Measurements from ENCODE around the gene GALNT9.
"Not testable (repeated sequence)": the region's sequence is repeated elsewhere in the genome, so short reads cannot be mapped to it uniquely, and the experiment has no call there.

Gene GALNT9

DNA sequence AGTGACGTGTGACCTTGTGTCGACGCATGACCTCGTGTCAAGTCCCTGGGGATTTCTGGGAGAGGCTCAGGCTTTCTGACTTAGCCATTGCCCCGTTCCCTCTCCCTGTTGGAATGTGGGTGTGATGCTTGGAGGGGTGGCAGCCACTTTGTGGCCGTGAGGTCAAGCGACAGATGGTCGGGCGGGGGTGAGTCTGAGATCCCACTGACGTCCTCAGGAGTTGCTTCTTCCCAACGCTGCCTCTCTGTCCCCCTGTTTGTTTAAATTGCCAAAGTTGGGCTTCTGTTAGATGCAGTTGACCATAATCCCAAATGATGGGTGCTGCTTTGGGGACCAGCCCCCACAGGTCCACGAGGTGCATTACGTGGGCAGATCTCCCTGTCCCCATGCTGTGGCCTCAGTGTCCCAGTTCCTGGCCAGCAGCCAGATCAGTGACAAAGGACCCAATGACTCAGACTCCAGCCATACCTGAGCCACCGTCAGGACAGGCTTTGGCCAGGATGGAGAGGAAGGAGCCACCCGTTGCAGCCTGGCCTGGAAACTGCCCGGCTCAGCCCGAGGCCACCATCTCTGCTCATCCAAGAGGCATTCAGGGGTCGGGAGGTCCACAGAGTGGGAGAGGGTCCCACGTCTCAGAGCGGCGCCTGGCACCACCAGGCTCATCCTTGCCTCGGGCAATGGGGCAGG, 34.4 kb upstream of the GALNT9 start:
- no peak overlapping the region for H3K4me3 ChIP-seq (ENCODE audit: low read depth, low read length)
- in situ Hi-C loops (cut with HindIII; ENCODE audit: low sequenced_read_pairs) = no loop called here
- no peak for DNase-seq (ENCODE audit: low read depth)
- TF ChIP-seq, protein P1, sequence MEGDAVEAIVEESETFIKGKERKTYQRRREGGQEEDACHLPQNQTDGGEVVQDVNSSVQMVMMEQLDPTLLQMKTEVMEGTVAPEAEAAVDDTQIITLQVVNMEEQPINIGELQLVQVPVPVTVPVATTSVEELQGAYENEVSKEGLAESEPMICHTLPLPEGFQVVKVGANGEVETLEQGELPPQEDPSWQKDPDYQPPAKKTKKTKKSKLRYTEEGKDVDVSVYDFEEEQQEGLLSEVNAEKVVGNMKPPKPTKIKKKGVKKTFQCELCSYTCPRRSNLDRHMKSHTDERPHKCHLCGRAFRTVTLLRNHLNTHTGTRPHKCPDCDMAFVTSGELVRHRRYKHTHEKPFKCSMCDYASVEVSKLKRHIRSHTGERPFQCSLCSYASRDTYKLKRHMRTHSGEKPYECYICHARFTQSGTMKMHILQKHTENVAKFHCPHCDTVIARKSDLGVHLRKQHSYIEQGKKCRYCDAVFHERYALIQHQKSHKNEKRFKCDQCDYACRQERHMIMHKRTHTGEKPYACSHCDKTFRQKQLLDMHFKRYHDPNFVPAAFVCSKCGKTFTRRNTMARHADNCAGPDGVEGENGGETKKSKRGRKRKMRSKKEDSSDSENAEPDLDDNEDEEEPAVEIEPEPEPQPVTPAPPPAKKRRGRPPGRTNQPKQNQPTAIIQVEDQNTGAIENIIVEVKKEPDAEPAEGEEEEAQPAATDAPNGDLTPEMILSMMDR (IDR thresholded peaks at IDR 0.05; ENCODE audit: low read depth, low read length, missing control alignments) = no peak

DNA sequence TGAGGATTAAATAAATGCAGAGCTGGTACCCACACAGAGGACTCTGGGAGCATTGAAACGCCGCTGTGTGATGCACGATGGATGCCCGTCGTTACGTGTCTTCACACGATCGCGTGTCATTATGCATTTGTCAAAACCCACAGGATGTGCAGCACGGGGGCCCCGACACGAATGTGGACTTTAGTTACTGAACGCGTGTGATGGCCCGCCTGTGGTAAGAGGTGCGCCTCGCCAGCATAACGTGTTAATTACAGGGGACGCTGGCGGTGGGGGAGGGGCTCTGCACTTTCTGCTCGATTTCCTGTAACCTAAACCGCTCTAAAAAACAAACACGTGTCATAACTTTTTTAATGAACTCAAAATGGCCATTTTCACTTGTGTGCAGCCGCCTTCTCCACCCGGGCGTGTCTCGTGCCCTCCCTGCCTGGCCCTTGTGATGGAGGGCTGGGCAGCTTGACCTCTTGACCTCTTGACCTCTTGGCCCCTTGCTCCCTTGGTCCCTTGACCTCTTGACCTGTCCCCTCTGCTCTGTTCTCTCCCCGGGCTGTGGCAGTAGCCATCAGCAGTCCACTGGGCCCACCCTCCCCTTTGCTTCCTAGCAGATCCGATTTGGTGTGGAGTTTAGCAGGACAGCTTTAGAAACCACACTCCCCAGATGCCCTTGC, 33.7 kb upstream of the GALNT9 start:
- no peak for DNase-seq (ENCODE audit: low read depth)
- TF ChIP-seq, protein P1 (IDR thresholded peaks at IDR 0.05; ENCODE audit: low read depth, low read length, missing control alignments) = no peak
- no peak overlapping the region for H3K4me3 ChIP-seq (ENCODE audit: low read depth, low read length)
- in situ Hi-C loops (cut with HindIII; ENCODE audit: low sequenced_read_pairs) = no loop called here

DNA sequence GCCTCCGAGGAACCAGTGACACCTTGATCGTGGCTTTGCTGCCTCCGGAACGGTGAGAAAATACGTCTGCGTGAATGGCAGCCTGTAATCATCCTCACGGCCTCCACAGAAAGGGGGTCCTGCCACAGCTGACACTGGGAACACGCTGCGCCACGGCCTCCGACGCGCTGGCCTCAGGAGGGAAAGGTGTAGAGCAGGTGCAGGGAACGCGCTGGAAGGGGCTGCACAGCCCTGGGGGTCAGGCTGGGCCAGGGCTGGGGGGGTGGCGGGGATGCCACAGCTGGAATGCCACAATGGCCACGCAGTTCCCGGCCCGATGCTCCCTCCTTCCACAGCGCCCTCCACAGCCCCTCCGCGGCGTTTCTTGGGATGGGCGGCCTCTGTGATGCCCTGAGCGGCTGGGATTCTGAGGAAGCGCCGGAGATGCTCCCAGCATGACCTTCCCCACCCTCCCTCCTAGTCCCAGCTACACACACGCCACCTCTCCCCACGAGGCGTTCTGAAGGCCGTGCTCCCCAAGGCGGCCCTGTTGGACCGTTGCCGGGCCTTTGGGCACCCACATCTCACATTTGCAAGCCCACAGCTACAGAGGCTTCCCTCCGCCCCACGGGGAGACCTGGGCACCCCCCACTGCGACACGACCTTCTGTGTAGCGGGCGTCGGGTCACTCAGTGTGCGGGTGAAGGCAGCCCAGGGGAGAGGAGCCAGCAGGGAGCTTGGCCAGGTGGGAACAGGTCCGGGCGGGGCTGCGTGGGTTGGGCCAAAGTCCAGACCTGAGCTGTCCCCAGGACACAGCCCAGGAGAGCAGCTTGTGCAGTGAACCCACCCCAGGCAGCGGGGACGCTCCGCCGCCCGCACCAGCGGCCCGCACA, 31.8 kb upstream of the GALNT9 start:
- TF ChIP-seq, protein P1 (IDR thresholded peaks at IDR 0.05; ENCODE audit: low read depth, low read length, missing control alignments) = no peak
- DNase-seq (ENCODE audit: low read depth) = no peak
- in situ Hi-C loops (cut with HindIII; ENCODE audit: low sequenced_read_pairs) = no loop called here
- no peak overlapping the region for H3K4me3 ChIP-seq (ENCODE audit: low read depth, low read length)

DNA sequence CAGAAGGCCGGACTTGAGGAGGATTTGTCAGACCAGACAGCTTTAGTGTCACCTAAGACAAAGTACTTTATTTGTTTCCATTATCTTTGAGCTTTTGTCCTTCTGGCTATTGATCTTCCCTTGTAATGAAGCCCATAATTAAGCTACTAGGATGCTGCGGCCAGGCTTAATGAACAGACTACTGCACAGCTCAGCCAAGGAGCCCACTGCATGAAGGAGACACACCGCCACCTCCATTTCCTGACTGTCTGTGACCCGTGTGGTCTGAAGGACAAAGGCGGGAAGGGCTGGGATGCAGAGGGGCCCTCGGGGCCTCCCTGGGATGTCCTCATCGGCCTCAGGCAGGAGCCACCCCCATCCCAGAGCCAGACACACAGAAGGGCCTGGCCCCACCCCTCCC, 31.0 kb upstream of the GALNT9 start:
- DNase-seq (ENCODE audit: low read depth) = no peak
- in situ Hi-C loops (cut with HindIII; ENCODE audit: low sequenced_read_pairs) = no loop called here
- TF ChIP-seq, protein P1 (IDR thresholded peaks at IDR 0.05; ENCODE audit: low read depth, low read length, missing control alignments) = no peak

DNA sequence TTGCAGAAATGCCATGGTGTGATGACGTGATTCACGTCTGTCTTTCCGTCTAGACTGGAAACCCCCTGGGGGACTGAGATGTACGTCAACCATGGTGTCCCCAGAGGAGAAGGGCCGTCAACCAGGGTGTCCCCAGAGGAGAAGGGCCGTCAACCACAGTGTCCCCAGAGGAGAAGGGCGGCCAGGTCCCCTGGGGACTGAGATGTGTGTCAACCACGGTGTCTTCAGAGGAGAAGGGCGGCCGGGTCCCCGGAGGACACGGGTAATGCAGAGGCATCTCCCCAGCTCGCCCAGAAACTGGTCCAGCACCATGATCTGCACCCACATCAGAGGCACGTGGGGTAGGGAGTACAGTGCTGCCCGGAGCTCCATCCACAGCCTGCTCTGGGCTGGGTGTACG, 30.6 kb upstream of the GALNT9 start:
- no peak overlapping the region for H3K4me3 ChIP-seq (ENCODE audit: low read depth, low read length)
- TF ChIP-seq, protein P1 (IDR thresholded peaks at IDR 0.05; ENCODE audit: low read depth, low read length, missing control alignments) = no peak
- in situ Hi-C loops (cut with HindIII; ENCODE audit: low sequenced_read_pairs) = no loop called here
- no peak for DNase-seq (ENCODE audit: low read depth)

More for the DNA sequence above, 31.0 kb upstream of the GALNT9 start:
- no peak overlapping the region for H3K4me3 ChIP-seq (ENCODE audit: low read depth, low read length)

DNA sequence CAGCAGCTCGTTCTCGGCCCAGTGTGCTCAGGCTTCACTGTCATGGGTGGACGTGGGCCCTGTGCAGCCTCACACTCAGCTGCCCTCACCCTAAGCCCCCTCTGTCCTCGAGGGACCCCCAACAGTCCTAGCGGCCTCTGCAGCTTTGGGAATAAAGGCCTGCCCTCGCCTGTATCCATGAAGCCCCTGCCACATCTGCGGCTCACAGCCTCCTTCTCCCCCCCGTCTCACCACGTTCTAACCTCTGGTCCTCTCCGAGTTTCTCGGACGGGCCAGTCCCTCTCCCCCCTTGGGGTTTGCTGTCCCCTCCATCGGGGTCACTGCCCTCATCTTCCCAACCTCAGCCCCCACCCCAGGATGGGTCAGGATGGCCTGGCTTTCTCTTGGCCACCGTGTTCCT, 30.2 kb upstream of the GALNT9 start:
- TF ChIP-seq, protein P1 (IDR thresholded peaks at IDR 0.05; ENCODE audit: low read depth, low read length, missing control alignments) = no peak
- no peak for DNase-seq (ENCODE audit: low read depth)
- H3K4me3 ChIP-seq (ENCODE audit: low read depth, low read length) = no peak overlapping the region
- in situ Hi-C loops (cut with HindIII; ENCODE audit: low sequenced_read_pairs) = no loop called here

DNA sequence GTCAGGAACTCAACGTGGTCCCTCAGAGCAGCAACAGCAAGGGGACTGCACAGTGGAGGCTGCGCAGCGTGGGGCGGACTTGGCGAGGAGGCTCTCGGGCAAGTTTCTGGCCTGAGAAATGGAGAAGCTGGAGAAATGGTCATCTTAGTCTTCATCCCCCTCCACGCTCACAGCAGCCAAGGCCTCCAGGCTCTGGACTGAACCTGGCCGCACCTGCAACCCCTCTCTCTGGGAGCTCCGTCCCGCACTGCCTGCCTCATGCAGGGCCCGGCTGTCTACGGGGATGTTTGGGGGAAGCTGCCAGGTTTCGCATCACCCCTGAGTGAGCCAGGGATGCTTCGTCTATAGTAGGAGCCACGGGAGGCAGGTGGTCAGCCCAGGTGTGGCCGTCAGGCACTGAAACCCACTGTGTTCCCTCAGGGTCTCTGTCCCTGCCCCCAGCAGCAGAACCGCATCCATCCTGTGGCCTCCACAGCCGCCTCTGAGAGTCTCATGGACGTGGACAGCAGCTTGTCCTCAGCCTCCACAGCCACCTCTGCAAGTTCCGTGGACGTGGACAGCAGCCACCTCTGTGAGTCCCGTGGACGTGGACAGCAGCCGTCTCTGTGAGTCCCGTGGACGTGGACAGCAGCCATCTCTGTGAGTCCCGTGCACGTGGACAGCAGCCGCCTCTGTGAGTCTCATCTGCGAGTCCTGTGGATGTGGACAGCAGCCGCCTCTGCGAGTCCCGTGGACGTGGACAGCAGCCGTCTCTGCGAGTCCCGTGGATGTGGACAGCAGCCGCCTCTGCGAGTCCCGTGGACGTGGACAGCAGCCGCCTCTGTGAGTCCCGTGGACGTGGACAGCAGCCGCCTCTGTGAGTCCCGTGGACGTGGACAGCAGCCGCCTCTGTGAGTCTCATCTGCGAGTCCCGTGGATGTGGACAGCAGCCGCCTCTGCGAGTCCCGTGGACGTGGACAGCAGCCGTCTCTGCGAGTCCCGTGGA, 29.1 kb upstream of the GALNT9 start:
- DNase-seq (ENCODE audit: low read depth); in situ Hi-C loops (cut with HindIII; ENCODE audit: low sequenced_read_pairs); H3K4me3 ChIP-seq (ENCODE audit: low read depth, low read length): not testable (repeated sequence)
